GM12878 (cell line): Measurements from ENCODE around the gene VAV2.

Experiments used
- E4F1 ChIP-seq: fragments of 450-650 bp; IDR thresholded peaks from 2 replicates; pipeline ENCODE4 v1.6.1; 2018; ENCODE audit warnings: borderline replicate concordance, mild to moderate bottlenecking; ENCODE audit not compliant: partially characterized antibody
- GABPA ChIP-seq: IDR thresholded peaks from 2 replicates; pipeline ENCODE4 v1.6.1; 2014; ENCODE audit warnings: antibody characterized with exemption, low read depth, mild to moderate bottlenecking, inconsistent platforms
- HDAC2 ChIP-seq: fragments of 200-600 bp; sonication (generic); IDR thresholded peaks from 2 replicates; pipeline ENCODE4 v1.6.1; 2017
- JUNB ChIP-seq: IDR thresholded peaks from 2 replicates; pipeline ENCODE4 v1.6.1; 2016; ENCODE audit warnings: antibody characterized with exemption, mild to moderate bottlenecking
- MAX ChIP-seq: IDR thresholded peaks from 2 replicates; pipeline ENCODE4 v1.6.1; 2012; ENCODE audit warnings: low read depth, low read length, improper control_type of control experiment
- NR2C2 ChIP-seq: IDR thresholded peaks from 2 replicates; pipeline ENCODE4 v1.6.1; 2011; ENCODE audit warnings: borderline replicate concordance, low read depth; ENCODE audit not compliant: control insufficient read depth, insufficient read length
- RAD21 ChIP-seq: IDR thresholded peaks from 2 replicates; pipeline ENCODE4 v1.6.1; 2011; ENCODE audit warnings: mild to moderate bottlenecking, low read depth, low read length, moderate library complexity; ENCODE audit not compliant: insufficient read depth
- RAD51 ChIP-seq: fragments of 450-650 bp; IDR thresholded peaks from 2 replicates; pipeline ENCODE4 v1.6.1; 2016; ENCODE audit warnings: moderate library complexity, mild to moderate bottlenecking, inconsistent platforms
- SREBF2 ChIP-seq: IDR thresholded peaks from 2 replicates; pipeline ENCODE4 v1.6.1; 2012; ENCODE audit warnings: mild to moderate bottlenecking, low read length
- TCF12 ChIP-seq: IDR thresholded peaks from 2 replicates; pipeline ENCODE4 v1.6.1; 2011; ENCODE audit warnings: low read depth, mild to moderate bottlenecking, low read length
- USF2 ChIP-seq: IDR thresholded peaks from 2 replicates; pipeline ENCODE4 v1.6.1; 2011; ENCODE audit warnings: low read depth, low read length, improper control_type of control experiment, borderline replicate concordance
- ZZZ3 ChIP-seq: IDR thresholded peaks from 2 replicates; pipeline ENCODE4 v1.6.1; 2011; ENCODE audit warnings: low read depth; ENCODE audit not compliant: control insufficient read depth, insufficient read length

- TF ChIP-seq ZZZ3 (no peak), E4F1 (no peak), JUNB (no peak), RAD21 (no peak), MAX (no peak), RAD51 (no peak), USF2 (no peak), HDAC2 (no peak), GABPA (no peak), NR2C2 (no peak), TCF12 (no peak), SREBF2 (no peak)
Observed at GRCh38 chr9:133889584-133890301, 102.4 kb downstream of the VAV2 start.
